ENCODE measurements around the gene DOCK11. TPM values are rescaled to one million over a fixed set of nuclear protein-coding genes. Genes with fewer than 3 reads are reported as not detected.

Gene DOCK11
- total RNA-seq, 2 donors from 2014 or later, result 5.2 to 7.9 TPM

GRCh38 chrX:118679290-118679689, 183.7 kb downstream of the DOCK11 start:
- no peak for TF ChIP-seq CTCF (IDR thresholded peaks at IDR 0.05)

GRCh38 chrX:118682258-118683014, 186.8 kb downstream of the DOCK11 start:
- Histone ChIP-seq H3K27ac (no peak overlapping the region), H3K4me1 (no peaks in the 10 kb centered on the region), H3K4me3 (no peak overlapping the region), H3K36me3 (no peaks in the 10 kb centered on the region), H3K27me3 (no peaks in the 10 kb centered on the region), H3K9me3 (no peaks in the 10 kb centered on the region)
- no peak for TF ChIP-seq CTCF (IDR thresholded peaks at IDR 0.05)
- no peak for DNase-seq (ENCODE audit: low spot score)

More at GRCh38 chrX:118679290-118679689, 183.7 kb downstream of the DOCK11 start:
- DNase-seq (ENCODE audit: low spot score), result no peak
- Histone ChIP-seq H3K4me1 (no peaks in the 10 kb centered on the region), H3K27me3 (no peaks in the 10 kb centered on the region), H3K4me3 (no peak overlapping the region), H3K27ac (no peak overlapping the region), H3K9me3 (no peaks in the 10 kb centered on the region), H3K36me3 (no peaks in the 10 kb centered on the region)

GRCh38 chrX:118685393-118685792, 189.8 kb downstream of the DOCK11 start:
- no peak for TF ChIP-seq CTCF (IDR thresholded peaks at IDR 0.05)
- no peak overlapping the region for H3K4me3 ChIP-seq
- no peak for DNase-seq (ENCODE audit: low spot score)
- no peak overlapping the region for H3K27ac ChIP-seq
- H3K27me3 ChIP-seq, result no peaks in the 10 kb centered on the region
- no peaks in the 10 kb centered on the region for H3K4me1 ChIP-seq
- H3K36me3 ChIP-seq, result no peaks in the 10 kb centered on the region
- H3K9me3 ChIP-seq, result no peaks in the 10 kb centered on the region

DNA sequence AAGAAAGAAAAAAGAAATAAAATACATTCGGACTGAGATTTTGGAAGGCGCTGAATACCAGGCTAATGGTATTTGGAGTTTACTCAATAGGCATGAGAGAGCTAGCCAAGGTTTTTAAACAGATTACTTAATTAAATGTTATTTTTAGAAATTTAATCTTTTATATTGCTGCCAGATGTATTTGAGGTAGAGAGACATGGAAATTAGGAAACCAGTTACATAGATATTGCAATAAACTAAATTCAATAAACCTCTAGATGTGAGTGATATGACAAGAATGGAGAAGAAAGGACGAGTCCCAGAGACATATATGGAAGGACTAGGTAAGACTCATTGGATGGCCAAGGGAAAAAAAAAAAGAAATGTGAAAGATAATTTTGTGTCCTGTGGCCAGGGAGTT, 193.3 kb downstream of the DOCK11 start:
- Histone ChIP-seq H3K4me1 (no peaks in the 10 kb centered on the region), H3K27me3 (no peaks in the 10 kb centered on the region), H3K9me3 (no peaks in the 10 kb centered on the region), H3K27ac (no peak overlapping the region), H3K36me3 (no peaks in the 10 kb centered on the region), H3K4me3 (no peak overlapping the region)
- TF ChIP-seq CTCF (IDR thresholded peaks at IDR 0.05), result no peak
- DNase-seq (ENCODE audit: low spot score), result no peak

- DNase-seq (ENCODE audit: low spot score), result no peak
- no peak for TF ChIP-seq CTCF (IDR thresholded peaks at IDR 0.05)
- Histone ChIP-seq H3K36me3 (no peaks in the 10 kb centered on the region), H3K4me1 (no peaks in the 10 kb centered on the region), H3K9me3 (no peaks in the 10 kb centered on the region), H3K27me3 (no peaks in the 10 kb centered on the region), H3K4me3 (no peak overlapping the region), H3K27ac (no peak overlapping the region)
Observed at GRCh38 chrX:118693843-118694242, 198.2 kb downstream of the DOCK11 start.

DNA sequence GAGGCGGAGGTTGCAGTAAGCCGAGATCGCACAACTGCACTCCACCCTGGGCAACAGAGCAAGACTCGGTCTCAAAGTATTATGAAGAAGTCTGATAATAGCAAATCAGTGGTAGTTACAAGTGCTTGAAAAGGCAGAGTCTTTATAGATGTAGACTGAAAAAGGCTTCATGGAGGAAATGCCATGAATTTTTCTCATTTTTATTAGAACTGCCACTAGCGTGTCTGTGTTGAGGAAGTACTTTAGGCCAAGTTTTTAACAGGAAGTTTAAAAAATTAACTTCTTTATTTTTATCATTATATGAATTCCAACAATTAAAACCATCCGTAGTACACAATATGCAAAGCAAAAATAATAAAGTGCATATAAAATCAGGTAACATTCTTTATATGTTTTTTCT, 199.0 kb downstream of the DOCK11 start:
- no peaks in the 10 kb centered on the region for H3K27me3 ChIP-seq
- no peaks in the 10 kb centered on the region for H3K4me1 ChIP-seq
- no peak overlapping the region for H3K4me3 ChIP-seq
- DNase-seq (ENCODE audit: low spot score), result no peak
- no peak overlapping the region for H3K27ac ChIP-seq
- H3K36me3 ChIP-seq, result no peaks in the 10 kb centered on the region
- TF ChIP-seq CTCF (IDR thresholded peaks at IDR 0.05), result no peak
- no peaks in the 10 kb centered on the region for H3K9me3 ChIP-seq

All from right atrium auricular region (tissue), 2 donors.